Spinal cord (tissue), 10 donors: ENCODE measurements around the gene N4BP2. TPM values are rescaled to one million over a fixed set of nuclear protein-coding genes. Genes with fewer than 3 reads are reported as not detected.

Source experiments
- DNase-seq, 6 donors: peaks; one replicate each; pipeline versions ENCODE4 v3.0.0 to v3.0.0-alpha.2; 2013 to 2015; ENCODE audit warnings: low spot score in 6 of 6, low read depth in 4 of 6
- H3K27ac ChIP-seq: one replicate; pipeline ENCODE4 v1.5.1; 2013; ENCODE audit warnings: low read depth, low read length, control low read depth
- H3K27me3 ChIP-seq: one replicate; pipeline ENCODE4 v1.6.1; 2013; ENCODE audit warnings: low read length; ENCODE audit not compliant: control insufficient read depth, insufficient read depth
- H3K36me3 ChIP-seq: one replicate; pipeline ENCODE4 v1.6.1; 2013; ENCODE audit warnings: low read length; ENCODE audit not compliant: control insufficient read depth, insufficient read depth
- H3K4me1 ChIP-seq: one replicate; pipeline ENCODE4 v1.6.1; 2013; ENCODE audit warnings: low read length; ENCODE audit not compliant: control insufficient read depth, insufficient read depth
- H3K4me3 ChIP-seq: one replicate; pipeline ENCODE4 v1.5.1; 2013; ENCODE audit warnings: low read depth, low read length, control low read depth
- H3K9me3 ChIP-seq: one replicate; pipeline ENCODE4 v1.6.1; 2013; ENCODE audit warnings: low read length; ENCODE audit not compliant: control insufficient read depth, insufficient read depth
- WGBS: methylation state at CpG from one replicate; pipeline ENCODE4 v1.1.5; 2013; ENCODE audit warnings: missing lambda C conversion rate; ENCODE audit not compliant: insufficient coverage; 5-methylcytosine and 5-hydroxymethylcytosine counted together
- polyA plus RNA-seq, 2 donors: library from polyadenylated mRNA; unstranded; fragments of 120-200 nt; gene quantifications; one replicate each; pipeline ENCODE4 v1.2.1, GENCODE V29; 2013; ENCODE audit not compliant: insufficient read length in 2 of 2
- total RNA-seq, 2 donors: library from RNA; depleted of rRNA in 1 of 2; stranded (reverse); fragments of 120-200 nt in 1 of 2; fragments of >200 nt in 1 of 2; gene quantifications; one replicate each; pipeline versions ENCODE4 v1.2.3 to v1.2.4, GENCODE V29; 2013 to 2014
- donor health status: healthy.

N4BP2 gene
- total and polyA plus RNA-seq, 4 donors: 9.1 to 52.2 (median 19.6) TPM

DNA sequence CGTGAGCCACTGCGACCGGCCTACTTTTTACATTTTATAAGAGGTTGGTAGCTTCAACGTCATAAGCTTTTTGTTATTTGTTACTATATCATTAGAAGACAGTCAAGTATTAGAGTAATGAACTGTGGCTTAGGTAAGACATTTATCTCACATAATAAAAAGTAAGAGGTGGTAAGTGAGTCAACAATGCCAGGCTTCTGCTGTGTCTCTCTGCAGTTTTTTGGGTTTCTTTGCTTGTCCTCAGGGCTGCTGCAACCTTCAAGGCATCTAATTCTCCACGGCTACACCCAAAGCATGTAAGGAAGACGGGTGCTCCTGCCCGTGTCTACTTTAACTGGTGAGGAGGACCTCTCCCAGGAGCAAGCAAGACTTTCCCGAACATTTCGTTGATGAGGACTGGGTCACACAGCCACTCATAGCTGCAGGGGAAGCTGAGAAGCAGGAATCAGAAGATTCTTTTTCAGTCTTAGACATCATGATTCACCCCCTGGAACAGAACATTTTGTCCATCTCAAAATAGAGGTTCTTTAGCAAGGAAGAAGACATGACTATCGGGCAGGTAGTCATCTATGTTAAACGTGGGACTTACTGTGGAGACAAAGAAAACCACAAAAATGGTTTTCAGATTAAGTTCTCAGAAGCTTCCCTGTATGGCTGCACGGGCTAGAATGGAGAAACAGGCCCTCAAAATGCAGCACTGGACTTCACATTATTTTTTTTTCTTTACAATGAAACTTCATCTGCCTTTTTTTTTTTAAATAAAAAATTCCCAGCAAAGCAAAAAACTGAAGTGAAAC, 127.2 kb downstream of the N4BP2 start:
- Histone ChIP-seq H3K9me3 (no peaks in the 10 kb centered on the region), H3K4me1 (no peaks in the 10 kb centered on the region), H3K27ac (no peak overlapping the region), H3K36me3 (no peaks in the 10 kb centered on the region), H3K27me3 (no peaks in the 10 kb centered on the region), H3K4me3 (no peak overlapping the region)
- DNase-seq: no peak
- WGBS: 81% methylated on average over 6 of the region's 12 CpGs

DNA sequence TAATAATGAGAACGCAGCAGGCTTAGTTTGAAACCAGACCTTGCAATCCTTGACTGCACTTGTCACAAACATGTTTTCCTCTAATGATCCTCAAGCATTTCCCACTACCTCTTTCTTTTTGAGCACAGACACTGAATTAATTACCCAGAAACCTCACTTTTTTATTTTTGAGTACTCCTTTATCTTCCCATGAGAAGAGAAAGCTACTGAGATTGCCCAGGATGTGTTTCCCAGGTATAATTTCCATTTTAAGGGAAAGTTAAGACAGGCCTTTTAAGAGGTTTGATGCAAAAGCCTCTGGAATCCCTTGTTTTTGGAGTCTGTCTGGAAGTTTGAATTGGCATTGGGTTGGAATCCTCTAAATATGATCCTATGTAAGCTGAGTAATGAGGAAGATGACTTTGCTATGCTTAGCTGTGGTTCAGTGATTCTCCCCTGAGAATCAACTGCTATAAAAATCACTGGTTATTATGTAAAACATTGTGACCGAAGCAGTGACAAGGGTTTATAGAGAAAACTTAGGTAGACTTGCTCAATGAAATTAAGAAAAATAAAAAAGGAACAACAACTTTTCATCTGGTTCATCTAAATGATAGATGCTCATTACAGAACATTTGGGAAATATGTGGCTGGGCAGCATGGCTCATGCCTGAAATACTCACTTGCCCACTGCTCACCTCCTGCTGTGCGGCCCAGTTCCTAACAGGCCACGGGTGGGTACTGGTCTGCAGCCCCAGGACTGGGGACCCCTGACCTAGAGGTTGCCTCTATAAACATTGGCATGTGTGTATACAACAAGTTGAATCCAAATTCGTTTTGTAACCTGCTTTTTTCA, 129.4 kb downstream of the N4BP2 start:
- no peaks in the 10 kb centered on the region for H3K9me3 ChIP-seq
- 57% methylated on average over 2 of the region's 5 CpGs for WGBS
- DNase-seq: peak in 1 of 6 donors; percentile 28
- H3K27ac ChIP-seq: no peak overlapping the region
- H3K36me3 ChIP-seq: no peaks in the 10 kb centered on the region
- H3K27me3 ChIP-seq: no peaks in the 10 kb centered on the region
- no peak overlapping the region for H3K4me3 ChIP-seq
- no peaks in the 10 kb centered on the region for H3K4me1 ChIP-seq

DNA sequence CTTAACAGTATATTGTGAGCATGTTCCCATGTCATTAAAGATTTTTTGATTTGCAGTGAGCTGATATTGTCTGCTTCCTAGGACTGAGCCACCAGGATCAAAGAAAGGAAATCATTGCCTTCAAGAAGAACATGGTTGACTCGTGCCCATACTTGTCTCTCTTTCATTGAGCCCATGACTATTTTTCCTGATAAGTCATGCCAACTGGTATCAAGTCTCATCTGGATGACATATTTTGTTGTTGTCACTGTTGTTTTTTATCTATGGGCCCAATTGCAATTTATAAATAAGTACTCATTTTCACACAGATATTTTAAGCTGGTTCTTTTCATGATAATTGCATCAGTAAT, 130.0 kb downstream of the N4BP2 start:
- no peaks in the 10 kb centered on the region for H3K27me3 ChIP-seq
- no peak overlapping the region for H3K4me3 ChIP-seq
- no peaks in the 10 kb centered on the region for H3K36me3 ChIP-seq
- H3K4me1 ChIP-seq: no peaks in the 10 kb centered on the region
- H3K9me3 ChIP-seq: no peaks in the 10 kb centered on the region
- H3K27ac ChIP-seq: no peak overlapping the region
- no CpG with 5 or more reads among the region's 1 CpG for WGBS
- DNase-seq: no peak

DNA sequence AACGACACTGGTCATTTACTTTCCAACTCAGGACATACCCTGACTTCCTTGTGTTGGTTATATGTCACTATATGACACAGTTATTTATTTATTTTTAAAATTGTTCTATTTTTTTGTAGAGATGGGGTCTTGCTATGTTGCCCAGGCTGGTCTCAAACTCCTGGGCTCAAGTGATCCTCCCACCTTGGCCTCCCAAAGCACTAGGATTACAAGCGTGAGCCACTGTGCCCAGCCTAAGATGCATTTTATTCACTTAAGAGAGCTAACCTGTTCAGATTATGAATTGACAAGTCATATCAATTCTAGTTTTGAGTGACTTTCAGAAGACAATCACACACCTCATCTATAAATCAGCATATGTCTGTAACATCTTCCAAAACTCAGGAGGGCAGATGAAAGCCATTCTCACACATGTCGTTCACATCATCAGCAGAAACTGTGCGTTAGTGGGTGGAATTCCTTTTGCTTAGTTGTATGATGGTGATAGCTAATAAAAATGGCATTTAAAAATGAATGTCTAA, 130.8 kb downstream of the N4BP2 start:
- Histone ChIP-seq H3K27ac (no peak overlapping the region), H3K4me3 (no peak overlapping the region), H3K36me3 (no peaks in the 10 kb centered on the region), H3K4me1 (peaks cover under 1% of the 10 kb centered on the region), H3K27me3 (no peaks in the 10 kb centered on the region), H3K9me3 (no peaks in the 10 kb centered on the region)
- 100% methylated on average over 1 of the region's 4 CpGs for WGBS
- DNase-seq: no peak

DNA sequence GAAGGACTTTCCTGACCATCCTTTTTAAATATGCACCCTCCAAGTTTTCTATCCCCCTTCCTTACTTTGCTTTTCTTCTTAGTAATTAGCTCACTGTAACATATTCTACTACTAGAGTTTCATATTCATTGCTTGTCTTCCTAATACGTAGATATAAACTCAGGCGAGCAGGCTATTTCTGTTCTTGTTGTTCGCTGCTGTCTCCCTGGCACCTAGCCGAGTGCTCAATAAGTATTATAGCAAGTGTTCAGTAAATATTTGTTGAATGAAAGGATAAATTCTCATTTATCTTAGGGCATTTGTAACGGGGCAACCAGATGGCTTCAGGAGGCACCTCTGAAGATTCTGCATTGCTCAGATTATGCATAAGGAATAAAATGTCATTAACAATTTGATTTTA, 133.4 kb downstream of the N4BP2 start:
- no peaks in the 10 kb centered on the region for H3K9me3 ChIP-seq
- no peaks in the 10 kb centered on the region for H3K36me3 ChIP-seq
- peaks cover 3% of the 10 kb centered on the region for H3K4me1 ChIP-seq
- no peak overlapping the region for H3K4me3 ChIP-seq
- no peak for DNase-seq
- WGBS: no CpG with 5 or more reads among the region's 5 CpGs
- H3K27me3 ChIP-seq: no peaks in the 10 kb centered on the region
- no peak overlapping the region for H3K27ac ChIP-seq

DNA sequence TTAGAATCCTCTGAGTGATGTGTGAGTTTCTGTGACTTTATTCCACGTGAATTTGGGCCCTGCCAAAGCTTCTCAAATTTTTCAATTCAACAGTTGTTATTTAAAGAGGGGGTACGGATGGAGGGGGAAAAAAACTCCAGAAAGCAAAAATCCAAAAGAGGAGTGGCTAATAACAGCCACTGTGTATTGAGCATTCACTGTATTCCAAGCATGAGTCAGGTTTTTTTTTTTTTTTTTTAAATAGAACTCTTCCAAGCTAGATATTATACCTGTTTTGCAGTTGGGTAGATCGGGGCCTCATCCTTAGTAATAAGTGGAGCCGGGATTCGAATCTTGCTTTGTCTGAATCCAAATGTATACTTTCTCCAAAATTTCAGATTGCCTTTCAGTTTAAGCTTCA, 133.8 kb downstream of the N4BP2 start:
- WGBS: no CpG with 5 or more reads among the region's 5 CpGs
- H3K27me3 ChIP-seq: no peaks in the 10 kb centered on the region
- H3K36me3 ChIP-seq: no peaks in the 10 kb centered on the region
- DNase-seq: no peak
- H3K4me1 ChIP-seq: peaks cover 3% of the 10 kb centered on the region
- no peak overlapping the region for H3K27ac ChIP-seq
- H3K4me3 ChIP-seq: no peak overlapping the region
- no peaks in the 10 kb centered on the region for H3K9me3 ChIP-seq

DNA sequence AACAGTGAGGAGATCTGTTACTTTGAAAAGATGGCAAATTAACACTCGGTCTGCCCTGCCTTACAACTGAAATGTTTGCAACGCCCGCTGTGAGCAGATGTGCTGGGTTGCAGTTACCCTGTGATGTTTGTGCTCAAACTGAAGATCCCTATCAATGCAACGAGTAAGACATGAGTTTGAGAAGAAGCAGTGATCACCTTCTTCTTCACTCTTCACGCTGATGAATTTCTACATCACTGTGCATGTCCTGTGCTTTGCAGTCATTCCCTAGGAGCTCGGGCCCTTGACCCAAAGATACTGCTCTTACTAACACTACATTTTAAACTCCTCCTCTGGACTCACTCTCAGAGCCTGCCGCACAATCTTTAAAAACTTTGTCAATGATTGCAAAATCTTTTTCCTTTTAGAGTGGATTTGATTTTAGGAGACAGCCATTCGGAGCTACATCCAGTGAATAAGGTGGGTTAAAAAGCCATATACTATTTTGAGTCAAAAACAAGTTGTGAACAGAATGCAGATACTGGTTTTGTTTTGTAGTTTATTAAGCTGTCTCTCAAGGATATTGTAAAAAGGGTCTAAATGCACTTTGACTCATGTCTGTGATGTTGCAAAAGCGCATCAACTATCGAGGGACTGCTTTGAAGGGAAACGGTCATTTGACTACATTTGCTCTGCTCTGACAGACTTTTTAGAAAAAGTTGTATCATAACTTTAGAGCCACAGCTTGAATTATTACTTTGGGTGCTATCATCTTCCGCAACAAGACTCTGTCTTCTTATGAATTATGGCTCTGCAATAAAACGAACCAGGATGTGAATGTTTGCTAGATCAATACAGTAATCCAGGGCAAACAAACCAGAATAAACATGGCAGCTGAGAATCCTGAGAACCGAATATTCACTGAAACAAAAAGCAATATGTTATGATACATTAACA, 134.5 kb downstream of the N4BP2 start:
- Histone ChIP-seq H3K27me3 (no peaks in the 10 kb centered on the region), H3K4me3 (no peak overlapping the region), H3K9me3 (no peaks in the 10 kb centered on the region), H3K4me1 (peaks cover 3% of the 10 kb centered on the region), H3K27ac (no peak overlapping the region), H3K36me3 (no peaks in the 10 kb centered on the region)
- DNase-seq: peak in 1 of 6 donors; percentile 49
- WGBS: 57% methylated on average over 9 of the region's 14 CpGs

DNA sequence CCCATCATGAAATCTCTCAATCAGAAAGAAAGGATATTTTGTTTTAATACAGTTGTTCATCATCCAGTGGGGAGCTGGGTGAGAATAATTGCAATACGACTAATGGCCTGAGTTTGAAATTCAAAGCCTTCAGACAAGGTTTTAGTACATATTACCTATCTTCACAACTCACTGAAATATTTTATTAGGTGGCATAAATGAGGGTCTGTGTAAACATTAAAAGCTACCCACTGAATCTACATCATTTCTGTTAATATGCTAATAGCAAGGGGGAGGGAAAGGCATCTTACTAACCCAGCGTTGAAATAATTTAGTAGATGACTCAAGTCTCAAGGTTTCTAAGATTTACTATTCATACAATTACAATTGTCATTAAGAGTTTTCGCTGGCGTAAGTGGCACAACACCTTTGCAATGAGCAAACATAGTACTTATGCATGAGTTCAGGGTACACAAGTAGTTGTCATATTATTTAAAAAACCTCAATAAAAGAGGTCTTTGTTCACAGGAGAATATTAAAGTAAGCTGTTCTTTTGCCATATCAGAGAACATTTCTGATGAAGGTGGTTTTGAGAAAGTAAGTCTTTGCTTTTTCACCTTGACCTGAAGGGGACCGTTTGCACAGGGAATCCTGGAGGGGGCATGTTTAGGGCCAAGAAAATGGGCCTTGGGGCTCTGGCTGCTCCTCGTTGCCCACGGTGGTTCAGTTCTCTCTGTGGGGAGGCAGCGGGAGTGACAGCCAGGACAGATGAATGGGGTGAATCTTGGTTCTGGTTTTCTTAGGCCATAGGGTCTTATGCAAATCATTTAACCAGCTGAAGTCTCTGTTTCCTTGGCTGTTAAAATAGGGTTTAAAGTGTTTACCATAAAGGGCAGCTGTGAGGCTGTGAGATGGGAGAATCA, 135.7 kb downstream of the N4BP2 start:
- DNase-seq: peak in 1 of 6 donors; percentile 72
- Histone ChIP-seq H3K4me1 (peaks cover 3% of the 10 kb centered on the region), H3K36me3 (no peaks in the 10 kb centered on the region), H3K27me3 (no peaks in the 10 kb centered on the region), H3K27ac (no peak overlapping the region), H3K9me3 (no peaks in the 10 kb centered on the region), H3K4me3 (no peak overlapping the region)
- 49% methylated on average over 4 of the region's 8 CpGs for WGBS
